ENCODE measurements around the gene KLHL9. TPM values are rescaled to one million over a fixed set of nuclear protein-coding genes. Genes with fewer than 3 reads are reported as not detected.

Gene KLHL9
- total and polyA plus RNA-seq, 2 of the 13 experiments (the other 11 are each of a cell fraction or from before 2014, with no cell fraction given) = 8.7 to 17.7 TPM

DNA sequence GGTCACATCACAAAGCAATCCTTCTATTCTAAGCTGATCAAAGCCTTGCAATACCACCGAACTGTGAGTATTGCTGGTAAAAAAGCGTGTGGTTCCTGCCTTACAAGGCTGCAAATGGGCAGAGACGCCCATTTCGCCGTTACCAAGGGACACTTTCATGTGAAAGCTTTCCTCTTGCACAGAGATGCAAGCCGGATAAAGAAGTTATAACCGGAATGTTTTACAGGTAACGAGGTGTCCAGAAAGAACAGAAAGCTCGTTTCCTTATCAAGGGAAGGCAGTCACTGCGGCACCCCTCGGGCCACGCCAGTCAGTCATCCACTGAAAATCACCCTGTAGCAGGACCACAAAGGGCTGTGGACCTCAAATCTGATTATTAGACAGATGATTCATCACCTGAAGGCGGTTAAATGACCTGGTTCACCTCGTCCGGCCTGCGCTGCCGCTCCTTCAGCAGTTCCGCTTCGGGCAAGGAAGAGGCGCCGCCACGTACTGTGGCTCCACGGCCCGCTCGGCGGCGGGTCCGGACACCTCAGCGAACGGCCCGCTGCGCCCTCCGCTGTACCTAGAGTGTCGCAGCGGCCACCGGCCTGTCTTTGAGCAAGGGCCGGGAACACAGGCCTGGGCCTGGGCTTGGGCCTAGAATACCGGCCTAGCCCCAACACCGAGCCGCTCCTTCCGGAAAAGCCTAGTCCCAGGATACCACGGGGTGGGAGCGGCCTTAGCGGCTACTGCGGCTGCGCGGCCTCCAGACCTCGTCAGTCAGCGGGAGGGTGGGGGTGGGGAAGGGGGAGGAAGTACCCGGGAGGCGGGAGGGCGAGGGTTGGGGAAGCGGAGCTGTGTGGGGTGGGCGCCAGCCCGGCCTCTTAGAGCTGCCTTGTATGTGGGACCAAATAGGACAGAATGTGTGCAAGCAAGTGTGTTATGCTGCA is at the start of gene KLHL9 (continued):
- TF ChIP-seq, protein P1, sequence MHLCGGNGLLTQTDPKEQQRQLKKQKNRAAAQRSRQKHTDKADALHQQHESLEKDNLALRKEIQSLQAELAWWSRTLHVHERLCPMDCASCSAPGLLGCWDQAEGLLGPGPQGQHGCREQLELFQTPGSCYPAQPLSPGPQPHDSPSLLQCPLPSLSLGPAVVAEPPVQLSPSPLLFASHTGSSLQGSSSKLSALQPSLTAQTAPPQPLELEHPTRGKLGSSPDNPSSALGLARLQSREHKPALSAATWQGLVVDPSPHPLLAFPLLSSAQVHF (CRISPR knock-in tag; IDR thresholded peaks at IDR 0.05) = no peak
- TF ChIP-seq, protein P2, sequence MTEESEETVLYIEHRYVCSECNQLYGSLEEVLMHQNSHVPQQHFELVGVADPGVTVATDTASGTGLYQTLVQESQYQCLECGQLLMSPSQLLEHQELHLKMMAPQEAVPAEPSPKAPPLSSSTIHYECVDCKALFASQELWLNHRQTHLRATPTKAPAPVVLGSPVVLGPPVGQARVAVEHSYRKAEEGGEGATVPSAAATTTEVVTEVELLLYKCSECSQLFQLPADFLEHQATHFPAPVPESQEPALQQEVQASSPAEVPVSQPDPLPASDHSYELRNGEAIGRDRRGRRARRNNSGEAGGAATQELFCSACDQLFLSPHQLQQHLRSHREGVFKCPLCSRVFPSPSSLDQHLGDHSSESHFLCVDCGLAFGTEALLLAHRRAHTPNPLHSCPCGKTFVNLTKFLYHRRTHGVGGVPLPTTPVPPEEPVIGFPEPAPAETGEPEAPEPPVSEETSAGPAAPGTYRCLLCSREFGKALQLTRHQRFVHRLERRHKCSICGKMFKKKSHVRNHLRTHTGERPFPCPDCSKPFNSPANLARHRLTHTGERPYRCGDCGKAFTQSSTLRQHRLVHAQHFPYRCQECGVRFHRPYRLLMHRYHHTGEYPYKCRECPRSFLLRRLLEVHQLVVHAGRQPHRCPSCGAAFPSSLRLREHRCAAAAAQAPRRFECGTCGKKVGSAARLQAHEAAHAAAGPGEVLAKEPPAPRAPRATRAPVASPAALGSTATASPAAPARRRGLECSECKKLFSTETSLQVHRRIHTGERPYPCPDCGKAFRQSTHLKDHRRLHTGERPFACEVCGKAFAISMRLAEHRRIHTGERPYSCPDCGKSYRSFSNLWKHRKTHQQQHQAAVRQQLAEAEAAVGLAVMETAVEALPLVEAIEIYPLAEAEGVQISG (CRISPR knock-in tag; IDR thresholded peaks at IDR 0.05) = peak; percentile 86
- TF ChIP-seq NFKBIZ (CRISPR knock-in tag; IDR thresholded peaks at IDR 0.05) (no peak), ZNF782 (CRISPR knock-in tag; IDR thresholded peaks at IDR 0.05; ENCODE audit: borderline replicate concordance) (peak; percentile 74; the same call in 1 of the 2 replicates), THAP11 (CRISPR knock-in tag; IDR thresholded peaks at IDR 0.05) (peak; percentile 69; the same call in 1 of the 2 replicates), EEA1 (CRISPR knock-in tag; IDR thresholded peaks at IDR 0.05; ENCODE audit: borderline replicate concordance) (peak; percentile 85; the same call in 1 of the 2 replicates), FOXO1 (CRISPR knock-in tag; IDR thresholded peaks at IDR 0.05) (peak; percentile 30), ZNF451 (CRISPR knock-in tag; IDR thresholded peaks at IDR 0.05) (peak; percentile 41; the same call in 1 of the 2 replicates), ZBTB3 (CRISPR knock-in tag; IDR thresholded peaks at IDR 0.05; ENCODE audit: borderline replicate concordance, low read depth) (0 out of 2 replicates have a peak, but pooled peaks have one; percentile 21), ZNF513 (CRISPR knock-in tag; conservative IDR thresholded peaks at IDR 0.05) (no peak), ZNF280B (CRISPR knock-in tag; IDR thresholded peaks at IDR 0.05; ENCODE audit: borderline replicate concordance) (0 out of 2 replicates have a peak, but pooled peaks have one; percentile 28), FOXK1 (CRISPR knock-in tag; IDR thresholded peaks at IDR 0.05; ENCODE audit: borderline replicate concordance, low read depth) (no peak), DDIT3 (CRISPR knock-in tag; IDR thresholded peaks at IDR 0.05) (no peak), ZNF256 (CRISPR knock-in tag; conservative IDR thresholded peaks at IDR 0.05) (peak; percentile 87), ZC3H4 (CRISPR knock-in tag; IDR thresholded peaks at IDR 0.05; ENCODE audit: borderline replicate concordance) (no peak), KDM5A (IDR thresholded peaks at IDR 0.05; ENCODE audit: borderline replicate concordance, low read length) (0 out of 2 replicates have a peak, but pooled peaks have one; percentile 42), ZNF761 (CRISPR knock-in tag; conservative IDR thresholded peaks at IDR 0.05) (no peak), RXRB (CRISPR knock-in tag; IDR thresholded peaks at IDR 0.05; ENCODE audit: borderline replicate concordance) (no peak), ZNF644 (CRISPR knock-in tag; IDR thresholded peaks at IDR 0.05; ENCODE audit: low read depth) (no peak)
- TF ChIP-seq, protein P3, sequence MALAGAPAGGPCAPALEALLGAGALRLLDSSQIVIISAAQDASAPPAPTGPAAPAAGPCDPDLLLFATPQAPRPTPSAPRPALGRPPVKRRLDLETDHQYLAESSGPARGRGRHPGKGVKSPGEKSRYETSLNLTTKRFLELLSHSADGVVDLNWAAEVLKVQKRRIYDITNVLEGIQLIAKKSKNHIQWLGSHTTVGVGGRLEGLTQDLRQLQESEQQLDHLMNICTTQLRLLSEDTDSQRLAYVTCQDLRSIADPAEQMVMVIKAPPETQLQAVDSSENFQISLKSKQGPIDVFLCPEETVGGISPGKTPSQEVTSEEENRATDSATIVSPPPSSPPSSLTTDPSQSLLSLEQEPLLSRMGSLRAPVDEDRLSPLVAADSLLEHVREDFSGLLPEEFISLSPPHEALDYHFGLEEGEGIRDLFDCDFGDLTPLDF (CRISPR knock-in tag; IDR thresholded peaks at IDR 0.05) = 0 out of 2 replicates have a peak, but pooled peaks have one; percentile 49

Data from HepG2 (cell line).